GM08714 (cell line): Measurements from ENCODE around the gene EIF4G1.
"Not testable (repeated sequence)": the region's sequence is repeated elsewhere in the genome, so short reads cannot be mapped to it uniquely, and the experiment has no call there.

Experiments
- H3K4me3 ChIP-seq: fragments of 200-500 bp; sonication (Bioruptor generic); 2 replicates; pipeline ENCODE4 v1.5.1; 2014; ENCODE audit warnings: mild to moderate bottlenecking, low read length, inconsistent platforms
- ZNF274 ChIP-seq: IDR thresholded peaks from 2 replicates; pipeline ENCODE4 v1.6.1; 2012; ENCODE audit warnings: mild to moderate bottlenecking, low read depth, low read length

EIF4G1 gene

GRCh38 chr3:184334470-184335158 is 20.2 kb downstream of the EIF4G1 start:
- TF ChIP-seq ZNF274 = no peak
- H3K4me3 ChIP-seq = no peak overlapping the region

GRCh38 chr3:184335291-184335660 is 20.9 kb downstream of the EIF4G1 start:
- TF ChIP-seq ZNF274 = no peak

DNA sequence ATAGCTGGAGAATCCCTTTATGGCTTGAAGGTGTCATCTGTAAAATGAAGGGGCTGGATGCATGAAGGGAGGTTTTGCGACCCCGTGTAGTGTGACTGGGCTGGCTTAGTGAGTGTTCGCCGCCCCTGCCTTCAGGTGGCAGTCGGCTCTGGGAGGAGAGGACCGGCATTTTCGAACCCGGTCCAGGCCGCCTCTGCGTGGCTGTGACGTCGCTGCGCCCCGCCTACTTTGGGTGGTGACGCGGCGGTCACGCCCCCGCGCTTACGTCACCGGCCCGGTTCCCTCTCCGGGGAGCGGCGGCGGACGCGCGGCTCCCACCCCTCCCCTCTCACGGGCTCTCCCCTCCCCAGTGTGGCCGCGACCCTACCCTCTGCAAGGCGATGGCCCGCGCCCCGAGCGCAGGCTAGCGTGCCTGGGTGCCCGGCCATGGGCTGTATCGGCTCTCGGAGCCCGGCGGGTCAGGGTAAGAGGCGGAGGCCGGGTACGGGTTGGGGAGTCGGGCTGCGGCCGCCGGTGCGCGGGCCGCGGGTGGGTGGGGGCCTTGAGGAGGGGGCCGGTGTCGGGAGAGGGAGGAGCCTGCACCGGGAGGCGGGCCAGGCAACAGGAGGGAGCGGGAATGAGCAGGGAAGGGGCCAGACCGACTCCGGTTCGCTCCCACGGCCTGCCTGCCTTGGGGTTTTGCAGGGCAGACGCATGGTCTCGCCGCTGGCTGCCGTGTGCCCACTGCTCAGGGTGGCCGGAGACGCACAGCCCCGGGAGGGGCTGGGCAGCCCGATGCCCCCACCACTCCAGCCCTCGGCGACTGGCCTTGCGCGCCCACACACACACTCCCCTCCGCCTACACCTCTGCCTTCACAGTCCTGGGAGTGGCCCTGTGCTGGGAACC is 21.5 kb downstream of the EIF4G1 start:
- H3K4me3 ChIP-seq = peak overlapping the region; percentile 63; the same call in 1 of the 2 replicates
- no peak for TF ChIP-seq ZNF274

More at GRCh38 chr3:184335291-184335660, 20.9 kb downstream of the EIF4G1 start:
- no peak overlapping the region; the same call in 1 of the 2 replicates for H3K4me3 ChIP-seq

DNA sequence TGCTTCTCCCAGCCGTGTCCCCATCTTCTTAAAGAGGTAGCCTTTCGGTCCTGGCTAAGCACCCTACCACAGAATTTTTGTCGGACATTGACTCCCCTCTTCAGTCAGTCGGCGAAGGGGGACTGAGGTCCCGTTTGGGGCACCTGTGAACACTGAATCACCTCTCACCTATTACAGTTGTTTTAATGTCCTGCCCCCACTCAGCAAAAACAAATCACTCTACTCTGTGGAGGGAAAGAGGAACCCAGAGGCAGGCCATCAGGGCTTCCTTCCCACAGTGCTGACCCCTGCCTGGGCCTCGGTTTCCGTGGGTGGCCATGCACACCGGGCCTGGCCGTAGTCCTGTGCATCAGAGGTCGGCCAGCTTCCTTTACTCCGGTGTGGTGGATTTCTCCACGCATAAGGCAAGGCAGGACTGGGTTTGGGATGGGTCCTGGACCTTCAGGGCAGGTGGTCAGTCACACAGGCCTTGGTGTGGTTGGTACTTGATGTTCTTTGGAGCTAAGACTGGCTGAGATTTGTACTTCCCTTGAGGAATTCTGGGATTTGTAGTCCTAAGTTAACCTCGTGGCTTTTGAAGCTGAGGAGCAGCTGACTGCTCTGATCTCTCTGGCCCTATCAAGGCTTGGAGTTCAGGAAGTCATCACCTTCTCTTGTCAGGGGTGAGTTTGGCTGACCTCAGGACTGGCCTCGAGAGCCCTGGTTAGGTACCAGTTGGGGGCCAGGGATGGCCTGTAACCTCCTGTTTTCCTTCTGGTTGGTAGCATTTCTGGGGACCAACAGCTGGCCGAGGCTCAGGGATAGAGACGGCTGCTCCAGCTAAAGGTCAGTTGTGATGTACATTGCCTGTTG is 22.4 kb downstream of the EIF4G1 start:
- no peak for TF ChIP-seq ZNF274
- peak overlapping the region; percentile 63; the same call in 1 of the 2 replicates for H3K4me3 ChIP-seq

DNA sequence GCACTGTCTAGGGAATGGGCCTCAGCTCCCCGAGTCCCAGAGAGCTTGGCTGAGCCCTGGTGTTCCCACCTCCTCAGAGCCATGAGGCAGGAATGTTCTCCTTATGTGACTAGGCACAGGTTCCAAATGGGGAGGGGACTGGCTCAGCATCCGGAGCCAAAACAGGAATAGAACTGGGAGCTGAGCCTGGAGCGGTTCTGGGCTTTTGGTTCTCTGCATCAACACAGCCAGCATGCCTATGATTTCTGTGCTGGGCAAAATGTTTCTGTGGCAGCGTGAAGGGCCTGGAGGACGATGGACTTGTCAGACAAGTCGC is 23.0 kb downstream of the EIF4G1 start, which contains the start of gene FAM131A:
FAM131A (plus strand) TSS at position 202 of the 316 bp plus-strand sequence; CDS start at position 233, 31 bp downstream.
- no peak for TF ChIP-seq ZNF274
- H3K4me3 ChIP-seq = peak within 1 kb of the TSS; percentile 63; the same call in 1 of the 2 replicates

- no peak for TF ChIP-seq ZNF274
These were observed 23.6 kb downstream of the EIF4G1 start for GRCh38 chr3:184337981-184338380.

DNA sequence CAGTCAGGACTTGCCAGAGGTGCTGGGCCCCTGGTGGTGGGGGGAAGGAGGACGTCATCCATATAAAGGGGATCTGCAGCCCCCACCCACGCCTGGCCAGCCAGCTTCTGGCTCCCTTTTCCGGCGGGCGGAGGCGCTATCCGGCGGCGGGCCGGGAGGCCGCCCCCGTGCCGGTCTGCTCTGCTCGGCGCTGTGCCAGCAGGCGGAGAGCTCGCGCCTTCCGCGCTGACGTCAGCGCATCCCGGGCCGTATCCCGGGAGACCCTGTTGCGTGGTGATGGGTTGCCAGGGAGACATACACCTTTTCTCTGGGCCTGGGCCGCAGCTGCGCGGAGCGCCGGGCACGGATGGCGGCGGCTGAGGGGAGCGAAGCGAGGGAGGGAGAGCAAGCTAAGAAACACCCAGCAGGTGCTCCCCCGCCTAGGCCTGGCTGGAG is 24.1 kb downstream of the EIF4G1 start:
- H3K4me3 ChIP-seq = no peak overlapping the region
- TF ChIP-seq ZNF274 = no peak

More at GRCh38 chr3:184337981-184338380, 23.6 kb downstream of the EIF4G1 start:
- H3K4me3 ChIP-seq = no peak overlapping the region

GRCh38 chr3:184339001-184339400 is 24.6 kb downstream of the EIF4G1 start:
- no peak overlapping the region for H3K4me3 ChIP-seq
- TF ChIP-seq ZNF274 = no peak

- not testable (repeated sequence) for H3K4me3 ChIP-seq
These were observed 25.2 kb downstream of the EIF4G1 start for GRCh38 chr3:184339451-184340135.

DNA sequence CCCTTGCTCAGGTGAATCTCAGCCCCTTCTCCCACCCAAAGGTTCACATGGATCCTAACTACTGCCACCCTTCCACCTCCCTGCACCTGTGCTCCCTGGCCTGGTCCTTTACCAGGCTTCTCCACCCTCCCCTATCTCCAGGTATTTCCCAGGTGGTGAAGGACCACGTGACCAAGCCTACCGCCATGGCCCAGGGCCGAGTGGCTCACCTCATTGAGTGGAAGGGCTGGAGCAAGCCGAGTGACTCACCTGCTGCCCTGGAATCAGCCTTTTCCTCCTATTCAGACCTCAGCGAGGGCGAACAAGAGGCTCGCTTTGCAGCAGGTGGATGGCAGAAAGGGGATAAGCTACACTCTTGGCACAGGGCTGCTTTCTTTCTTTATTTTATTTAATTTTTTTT is 27.5 kb downstream of the EIF4G1 start:
- no peak for TF ChIP-seq ZNF274
- H3K4me3 ChIP-seq = no peak overlapping the region

DNA sequence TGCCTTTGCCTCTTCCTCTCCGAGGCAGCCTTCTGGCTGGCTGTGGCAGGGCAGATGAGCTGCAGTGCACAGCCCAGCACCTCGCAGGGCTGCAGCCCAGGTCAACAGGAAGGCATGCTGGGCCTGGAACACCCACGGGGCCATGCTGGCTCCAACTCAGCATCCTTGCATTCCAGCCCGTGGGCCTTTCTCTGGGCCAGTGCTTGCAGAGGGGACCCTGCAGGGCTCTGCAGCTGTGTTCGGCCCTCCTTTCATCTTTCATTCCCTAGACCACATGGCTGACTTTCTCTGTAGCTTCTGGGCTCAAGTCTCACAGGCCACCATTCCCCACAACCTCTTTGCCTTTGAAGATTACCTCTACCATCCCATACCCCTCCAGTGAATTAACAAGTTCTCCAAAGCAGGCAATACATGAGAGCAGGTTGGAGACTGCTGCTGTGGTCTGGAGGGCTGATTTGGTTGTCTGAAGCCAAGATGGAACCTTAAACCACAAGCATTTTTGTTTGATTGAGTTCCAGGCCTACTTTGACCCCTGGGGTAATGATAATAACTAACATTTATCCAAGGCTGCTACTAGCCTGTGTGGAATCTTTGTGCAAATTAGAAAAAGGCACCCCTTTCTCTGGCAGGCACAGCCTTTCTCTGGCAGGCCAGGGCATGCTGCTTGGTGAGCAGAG is 28.9 kb downstream of the EIF4G1 start:
- no peak for TF ChIP-seq ZNF274
- H3K4me3 ChIP-seq = no peak overlapping the region

DNA sequence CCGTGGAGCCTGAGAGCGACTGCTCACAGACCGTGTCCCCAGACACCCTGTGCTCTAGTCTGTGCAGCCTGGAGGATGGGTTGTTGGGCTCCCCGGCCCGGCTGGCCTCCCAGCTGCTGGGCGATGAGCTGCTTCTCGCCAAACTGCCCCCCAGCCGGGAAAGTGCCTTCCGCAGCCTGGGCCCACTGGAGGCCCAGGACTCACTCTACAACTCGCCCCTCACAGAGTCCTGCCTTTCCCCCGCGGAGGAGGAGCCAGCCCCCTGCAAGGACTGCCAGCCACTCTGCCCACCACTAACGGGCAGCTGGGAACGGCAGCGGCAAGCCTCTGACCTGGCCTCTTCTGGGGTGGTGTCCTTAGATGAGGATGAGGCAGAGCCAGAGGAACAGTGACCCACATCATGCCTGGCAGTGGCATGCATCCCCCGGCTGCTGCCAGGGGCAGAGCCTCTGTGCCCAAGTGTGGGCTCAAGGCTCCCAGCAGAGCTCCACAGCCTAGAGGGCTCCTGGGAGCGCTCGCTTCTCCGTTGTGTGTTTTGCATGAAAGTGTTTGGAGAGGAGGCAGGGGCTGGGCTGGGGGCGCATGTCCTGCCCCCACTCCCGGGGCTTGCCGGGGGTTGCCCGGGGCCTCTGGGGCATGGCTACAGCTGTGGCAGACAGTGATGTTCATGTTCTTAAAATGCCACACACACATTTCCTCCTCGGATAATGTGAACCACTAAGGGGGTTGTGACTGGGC is 30.3 kb downstream of the EIF4G1 start:
- TF ChIP-seq ZNF274 = no peak
- H3K4me3 ChIP-seq = no peak overlapping the region
